Memory B cell (primary cell): ENCODE results near the gene HOXA6.
A peak's percentile ranks its signal among the peaks of the same experiment; 100 is the strongest.

Experiments used
- ATAC-seq: fragments of 150-1000 bp; cut with Tn5 transposase; 2 replicates; pipeline ENCODE4 v1.10.0; 2021; ENCODE audit warnings: low read depth, mild to moderate bottlenecking, moderate library complexity
- DNase-seq, 2 donors: peaks; one replicate each; pipeline ENCODE4 v3.0.0; 2022; ENCODE audit warnings: low spot score in 2 of 2
- H3K27ac Mint-ChIP-seq: one replicate; pipeline ENCODE4 v1.8.0; 2022; ENCODE audit warnings: mild to moderate bottlenecking, moderate library complexity, mixed read lengths
- H3K27me3 Mint-ChIP-seq: one replicate; pipeline ENCODE4 v1.8.0; 2022; ENCODE audit warnings: mixed read lengths
- H3K36me3 Mint-ChIP-seq: one replicate; pipeline ENCODE4 v1.8.0; 2022; ENCODE audit warnings: mild to moderate bottlenecking, mixed read lengths
- H3K4me1 Mint-ChIP-seq: one replicate; pipeline ENCODE4 v1.8.0; 2022; ENCODE audit warnings: mixed read lengths
- H3K4me3 Mint-ChIP-seq: one replicate; pipeline ENCODE4 v1.8.0; 2022; ENCODE audit warnings: mild to moderate bottlenecking, moderate library complexity, mixed read lengths
- H3K9me3 Mint-ChIP-seq: one replicate; pipeline ENCODE4 v1.8.0; 2022; ENCODE audit warnings: mixed read lengths

HOXA6 gene

GRCh38 chr7:27187475-27188385 is 40.2 kb upstream of the HOXA6 start:
- peaks cover 3% of the 10 kb centered on the region for H3K36me3 Mint-ChIP-seq
- no peak for DNase-seq
- peak overlapping the region; percentile 29 for H3K4me3 Mint-ChIP-seq
- H3K27me3 Mint-ChIP-seq = peaks cover 44% of the 10 kb centered on the region
- peaks cover 15% of the 10 kb centered on the region for H3K4me1 Mint-ChIP-seq
- no peaks in the 10 kb centered on the region for H3K9me3 Mint-ChIP-seq
- no peak for ATAC-seq
- H3K27ac Mint-ChIP-seq = no peak overlapping the region

- no peak overlapping the region for H3K4me3 Mint-ChIP-seq
- H3K27ac Mint-ChIP-seq = no peak overlapping the region
- ATAC-seq (no peak), DNase-seq (no peak)
- H3K9me3 Mint-ChIP-seq = no peaks in the 10 kb centered on the region
- peaks cover 3% of the 10 kb centered on the region for H3K36me3 Mint-ChIP-seq
- peaks cover 47% of the 10 kb centered on the region for H3K27me3 Mint-ChIP-seq
- peaks cover 15% of the 10 kb centered on the region for H3K4me1 Mint-ChIP-seq
Observed at GRCh38 chr7:27186668-27187474, 39.3 kb upstream of the HOXA6 start.

- Mint-ChIP-seq H3K36me3 (peaks cover 3% of the 10 kb centered on the region), H3K4me1 (peaks cover 15% of the 10 kb centered on the region), H3K4me3 (peak overlapping the region; percentile 22), H3K27ac (peak overlapping the region; percentile 76), H3K27me3 (peaks cover 45% of the 10 kb centered on the region), H3K9me3 (no peaks in the 10 kb centered on the region)
- ATAC-seq (no peak), DNase-seq (no peak)
Observed at GRCh38 chr7:27185854-27186667, 38.5 kb upstream of the HOXA6 start.

GRCh38 chr7:27185013-27185853 is 37.7 kb upstream of the HOXA6 start, which contains the start of gene HOXA11:
Gene HOXA11 (minus strand): TSS chr7:27185232. CDS start chr7:27185144, 88 bp downstream.
- no peak for ATAC-seq
- Mint-ChIP-seq H3K36me3 (peaks cover 3% of the 10 kb centered on the region), H3K27ac (peak within 1 kb of the TSS; percentile 76)

GRCh38 chr7:27184337-27185012 is 36.9 kb upstream of the HOXA6 start:
- Mint-ChIP-seq H3K27me3 (peaks cover 38% of the 10 kb centered on the region), H3K36me3 (no peaks in the 10 kb centered on the region), H3K4me3 (peak overlapping the region; percentile 3), H3K4me1 (peaks cover 18% of the 10 kb centered on the region), H3K27ac (peak overlapping the region; percentile 76), H3K9me3 (no peaks in the 10 kb centered on the region)
- ATAC-seq (no peak), DNase-seq (peak in 1 of 2 donors; percentile 49)

More at GRCh38 chr7:27185013-27185853, 37.7 kb upstream of the HOXA6 start, which contains the start of gene HOXA11:
- peaks cover 17% of the 10 kb centered on the region for H3K4me1 Mint-ChIP-seq
- peaks cover 42% of the 10 kb centered on the region for H3K27me3 Mint-ChIP-seq
- no peak for DNase-seq
- peak within 1 kb of the TSS; percentile 22 for H3K4me3 Mint-ChIP-seq
- no peaks in the 10 kb centered on the region for H3K9me3 Mint-ChIP-seq

- DNase-seq = no peak
Observed at GRCh38 chr7:27183682-27184336, 36.2 kb upstream of the HOXA6 start.

GRCh38 chr7:27182861-27183681 is 35.5 kb upstream of the HOXA6 start:
- Mint-ChIP-seq H3K27ac (peak overlapping the region; percentile 61), H3K36me3 (no peaks in the 10 kb centered on the region), H3K9me3 (no peaks in the 10 kb centered on the region), H3K27me3 (peaks cover 34% of the 10 kb centered on the region), H3K4me1 (peaks cover 14% of the 10 kb centered on the region), H3K4me3 (no peak overlapping the region)
- no peak for DNase-seq
- ATAC-seq = no peak

More at GRCh38 chr7:27183682-27184336, 36.2 kb upstream of the HOXA6 start:
- H3K27me3 Mint-ChIP-seq = peaks cover 41% of the 10 kb centered on the region
- no peak overlapping the region for H3K4me3 Mint-ChIP-seq
- ATAC-seq = no peak
- no peaks in the 10 kb centered on the region for H3K36me3 Mint-ChIP-seq
- peaks cover 18% of the 10 kb centered on the region for H3K4me1 Mint-ChIP-seq
- H3K27ac Mint-ChIP-seq = no peak overlapping the region
- no peaks in the 10 kb centered on the region for H3K9me3 Mint-ChIP-seq

- Mint-ChIP-seq H3K27me3 (peaks cover 35% of the 10 kb centered on the region), H3K4me3 (no peak overlapping the region), H3K4me1 (peaks cover 12% of the 10 kb centered on the region), H3K36me3 (no peaks in the 10 kb centered on the region), H3K9me3 (no peaks in the 10 kb centered on the region), H3K27ac (peak overlapping the region; percentile 61)
- ATAC-seq (no peak), DNase-seq (no peak)
Observed at GRCh38 chr7:27182285-27182841, 34.8 kb upstream of the HOXA6 start.

GRCh38 chr7:27181795-27182275 is 34.3 kb upstream of the HOXA6 start:
- peaks cover 12% of the 10 kb centered on the region for H3K4me1 Mint-ChIP-seq
- no peak for DNase-seq
- no peak overlapping the region for H3K4me3 Mint-ChIP-seq
- no peaks in the 10 kb centered on the region for H3K36me3 Mint-ChIP-seq
- no peak overlapping the region for H3K27ac Mint-ChIP-seq
- H3K9me3 Mint-ChIP-seq = no peaks in the 10 kb centered on the region
- H3K27me3 Mint-ChIP-seq = peaks cover 35% of the 10 kb centered on the region
- ATAC-seq = no peak

GRCh38 chr7:27180431-27181420 is 33.2 kb upstream of the HOXA6 start:
- Mint-ChIP-seq H3K4me3 (no peak overlapping the region), H3K4me1 (peaks cover 9% of the 10 kb centered on the region), H3K36me3 (no peaks in the 10 kb centered on the region), H3K9me3 (no peaks in the 10 kb centered on the region), H3K27ac (no peak overlapping the region), H3K27me3 (peaks cover 29% of the 10 kb centered on the region)
- DNase-seq = no peak
- ATAC-seq = no peak
